ENCODE measurements around the gene PPFIA2. TPM values are rescaled to one million over a fixed set of nuclear protein-coding genes. Genes with fewer than 3 reads are reported as not detected.
A peak's percentile ranks its signal among the peaks of the same experiment; 100 is the strongest.

PPFIA2 gene
- total RNA-seq, 1 experiment from 2014 or later: 1.1 TPM

DNA sequence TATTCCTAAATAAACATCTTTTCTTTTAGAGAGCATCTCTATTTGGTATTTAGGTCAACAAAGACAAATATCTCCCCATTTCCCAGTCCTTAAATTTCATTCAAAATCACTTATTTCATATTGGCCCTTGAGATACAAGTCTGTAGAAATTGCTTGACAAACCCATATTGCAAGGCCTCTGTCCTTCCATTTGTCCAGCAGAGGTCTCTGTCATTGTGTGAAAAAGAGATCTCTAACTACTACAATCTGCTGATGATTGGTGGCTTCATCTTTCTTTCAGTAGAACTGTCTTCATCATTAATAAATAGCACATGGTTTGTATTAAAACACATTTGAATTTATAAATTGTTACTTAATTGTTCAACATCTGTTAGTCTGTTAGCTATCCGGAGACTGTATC lies 428.7 kb downstream of the PPFIA2 start:
- DNase-seq (ENCODE audit: low spot score): no peak
- TF ChIP-seq, protein P1, sequence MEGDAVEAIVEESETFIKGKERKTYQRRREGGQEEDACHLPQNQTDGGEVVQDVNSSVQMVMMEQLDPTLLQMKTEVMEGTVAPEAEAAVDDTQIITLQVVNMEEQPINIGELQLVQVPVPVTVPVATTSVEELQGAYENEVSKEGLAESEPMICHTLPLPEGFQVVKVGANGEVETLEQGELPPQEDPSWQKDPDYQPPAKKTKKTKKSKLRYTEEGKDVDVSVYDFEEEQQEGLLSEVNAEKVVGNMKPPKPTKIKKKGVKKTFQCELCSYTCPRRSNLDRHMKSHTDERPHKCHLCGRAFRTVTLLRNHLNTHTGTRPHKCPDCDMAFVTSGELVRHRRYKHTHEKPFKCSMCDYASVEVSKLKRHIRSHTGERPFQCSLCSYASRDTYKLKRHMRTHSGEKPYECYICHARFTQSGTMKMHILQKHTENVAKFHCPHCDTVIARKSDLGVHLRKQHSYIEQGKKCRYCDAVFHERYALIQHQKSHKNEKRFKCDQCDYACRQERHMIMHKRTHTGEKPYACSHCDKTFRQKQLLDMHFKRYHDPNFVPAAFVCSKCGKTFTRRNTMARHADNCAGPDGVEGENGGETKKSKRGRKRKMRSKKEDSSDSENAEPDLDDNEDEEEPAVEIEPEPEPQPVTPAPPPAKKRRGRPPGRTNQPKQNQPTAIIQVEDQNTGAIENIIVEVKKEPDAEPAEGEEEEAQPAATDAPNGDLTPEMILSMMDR (IDR thresholded peaks at IDR 0.05): no peak
- no peak for TF ChIP-seq SMAD4 (CRISPR knock-in tag; IDR thresholded peaks at IDR 0.05)
- no peak overlapping the region for H3K4me3 Mint-ChIP-seq
- ChIA-PET CTCF (no interaction called here), POLR2A (no interaction called here)
- no peak overlapping the region for H3K27ac Mint-ChIP-seq
- H3K4me1 Mint-ChIP-seq: peaks cover 5% of the 10 kb centered on the region
- no peaks in the 10 kb centered on the region for H3K9me3 Mint-ChIP-seq
- H3K27me3 Mint-ChIP-seq (ENCODE audit: low read depth): no peaks in the 10 kb centered on the region
- ATAC-seq: no peak
- H3K36me3 Mint-ChIP-seq: no peaks in the 10 kb centered on the region

DNA sequence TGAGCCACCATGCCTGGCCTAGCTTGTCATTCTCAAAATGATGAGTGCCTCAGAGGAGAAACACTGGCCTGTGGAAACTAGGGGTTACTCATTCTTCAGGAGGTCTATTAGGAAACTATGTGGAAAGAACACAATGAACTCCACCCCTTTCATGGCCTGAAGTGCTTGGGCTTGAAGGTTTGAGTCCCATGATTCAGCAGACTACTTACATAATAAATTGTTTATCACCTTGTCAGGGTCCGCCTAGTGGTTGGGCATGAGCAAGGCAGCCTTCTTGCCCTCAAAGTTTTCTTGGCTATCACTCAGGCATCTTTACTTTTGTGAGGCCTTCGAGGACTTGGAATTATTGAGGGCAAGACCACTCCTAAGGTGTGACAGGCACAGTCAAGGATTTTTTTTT lies 430.1 kb downstream of the PPFIA2 start:
- no peak overlapping the region for H3K4me3 Mint-ChIP-seq
- H3K4me1 Mint-ChIP-seq: peaks cover 5% of the 10 kb centered on the region

DNA sequence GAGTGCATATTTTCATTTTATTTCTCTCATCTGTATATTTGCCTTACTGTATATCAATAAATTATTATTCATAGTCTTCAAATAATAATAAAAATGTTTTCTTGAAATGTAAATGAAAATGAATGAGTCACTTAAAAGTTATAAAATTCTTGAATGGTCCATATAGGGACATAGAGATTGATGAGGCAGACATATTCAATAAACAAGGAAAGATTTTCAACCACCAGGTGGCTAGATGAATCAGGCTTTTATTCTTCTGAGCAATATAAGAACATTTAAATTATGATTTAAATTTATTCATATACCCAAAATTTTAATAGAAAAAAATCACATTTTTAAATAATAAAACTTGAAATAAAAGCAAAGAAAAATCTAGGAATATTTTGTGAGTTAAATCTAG lies 431.7 kb downstream of the PPFIA2 start:
- DNase-seq (ENCODE audit: low spot score) (no peak), ATAC-seq (no peak)
- Mint-ChIP-seq H3K27me3 (ENCODE audit: low read depth) (no peaks in the 10 kb centered on the region), H3K27ac (no peak overlapping the region), H3K9me3 (no peaks in the 10 kb centered on the region), H3K36me3 (no peaks in the 10 kb centered on the region), H3K4me1 (peaks cover 5% of the 10 kb centered on the region), H3K4me3 (no peak overlapping the region)
- ChIA-PET CTCF (interaction anchor here (1.9 kb wide), 1 partner anchor 11 kb away, joined by 11 read pairs; no protein-coding TSS in a partner anchor), POLR2A (no interaction called here)
- TF ChIP-seq HMGA2 (CRISPR knock-in tag; IDR thresholded peaks at IDR 0.05): peak; percentile 89
- TF ChIP-seq MYBL2 (CRISPR knock-in tag; IDR thresholded peaks at IDR 0.05): no peak

More for the DNA sequence above, 430.1 kb downstream of the PPFIA2 start:
- POLR2A ChIA-PET: no interaction called here
- DNase-seq (ENCODE audit: low spot score) (peak; percentile 55), ATAC-seq (peak; percentile 90)
- H3K36me3 Mint-ChIP-seq: no peaks in the 10 kb centered on the region
- no peak for TF ChIP-seq ATF1 (CRISPR knock-in tag; IDR thresholded peaks at IDR 0.05)
- TF ChIP-seq, protein P1 (IDR thresholded peaks at IDR 0.05): peak; percentile 81
- H3K9me3 Mint-ChIP-seq: no peaks in the 10 kb centered on the region
- CTCF ChIA-PET: interaction anchor here (0.5 to 1.9 kb wide), 4 partner anchors 10 to 621 kb away, joined by 3 to 13 read pairs (median 8); no protein-coding TSS in a partner anchor
- no peak overlapping the region for H3K27ac Mint-ChIP-seq
- no peaks in the 10 kb centered on the region for H3K27me3 Mint-ChIP-seq (ENCODE audit: low read depth)

DNA sequence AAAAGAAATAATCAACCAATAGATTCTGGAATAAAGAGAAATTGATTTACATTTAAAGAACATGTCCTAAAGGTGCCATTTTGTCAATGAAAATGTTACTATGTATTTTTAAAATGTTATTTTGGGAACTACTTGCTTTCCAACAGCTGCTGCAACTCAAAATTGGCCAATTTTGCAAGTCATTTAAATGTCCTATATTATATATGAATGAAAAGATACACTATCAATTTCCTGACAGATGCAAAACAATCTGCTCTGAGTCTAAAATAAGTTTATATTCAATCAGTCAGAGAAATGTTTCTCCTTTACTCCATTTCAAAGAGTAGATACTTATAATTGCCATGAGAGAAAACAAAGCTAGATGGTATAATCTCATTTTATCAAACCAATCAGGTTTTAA lies 434.1 kb downstream of the PPFIA2 start:
- no peaks in the 10 kb centered on the region for H3K4me1 Mint-ChIP-seq
- no peaks in the 10 kb centered on the region for H3K27me3 Mint-ChIP-seq (ENCODE audit: low read depth)
- H3K36me3 Mint-ChIP-seq: no peaks in the 10 kb centered on the region
- no peaks in the 10 kb centered on the region for H3K9me3 Mint-ChIP-seq
- no peak overlapping the region for H3K27ac Mint-ChIP-seq
- DNase-seq (ENCODE audit: low spot score) (no peak), ATAC-seq (no peak)
- no peak for TF ChIP-seq ZNF671 (CRISPR knock-in tag; IDR thresholded peaks at IDR 0.05)
- TF ChIP-seq ZBTB21 (CRISPR knock-in tag; IDR thresholded peaks at IDR 0.05; ENCODE audit: borderline replicate concordance): no peak
- TF ChIP-seq TEAD4 (CRISPR knock-in tag; IDR thresholded peaks at IDR 0.05): no peak
- no peak for TF ChIP-seq TEAD1 (CRISPR knock-in tag; IDR thresholded peaks at IDR 0.05)
- no peak for TF ChIP-seq KAT7 (CRISPR knock-in tag; IDR thresholded peaks at IDR 0.05; ENCODE audit: borderline replicate concordance)
- no peak for TF ChIP-seq ZNF121 (CRISPR knock-in tag; IDR thresholded peaks at IDR 0.05)
- TF ChIP-seq ETV6 (CRISPR knock-in tag; IDR thresholded peaks at IDR 0.05): no peak
- TF ChIP-seq IRF2 (CRISPR knock-in tag; IDR thresholded peaks at IDR 0.05; ENCODE audit: borderline replicate concordance, low read depth): no peak
- TF ChIP-seq, protein P2, sequence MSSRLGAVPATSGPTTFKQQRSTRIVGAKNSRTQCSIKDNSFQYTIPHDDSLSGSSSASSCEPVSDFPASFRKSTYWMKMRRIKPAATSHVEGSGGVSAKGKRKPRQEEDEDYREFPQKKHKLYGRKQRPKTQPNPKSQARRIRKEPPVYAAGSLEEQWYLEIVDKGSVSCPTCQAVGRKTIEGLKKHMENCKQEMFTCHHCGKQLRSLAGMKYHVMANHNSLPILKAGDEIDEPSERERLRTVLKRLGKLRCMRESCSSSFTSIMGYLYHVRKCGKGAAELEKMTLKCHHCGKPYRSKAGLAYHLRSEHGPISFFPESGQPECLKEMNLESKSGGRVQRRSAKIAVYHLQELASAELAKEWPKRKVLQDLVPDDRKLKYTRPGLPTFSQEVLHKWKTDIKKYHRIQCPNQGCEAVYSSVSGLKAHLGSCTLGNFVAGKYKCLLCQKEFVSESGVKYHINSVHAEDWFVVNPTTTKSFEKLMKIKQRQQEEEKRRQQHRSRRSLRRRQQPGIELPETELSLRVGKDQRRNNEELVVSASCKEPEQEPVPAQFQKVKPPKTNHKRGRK (CRISPR knock-in tag; IDR thresholded peaks at IDR 0.05; ENCODE audit: borderline replicate concordance): no peak
- ChIA-PET POLR2A (no interaction called here), CTCF (no interaction called here)
- no peak overlapping the region for H3K4me3 Mint-ChIP-seq

Data from WTC11 (cell line).